GM19468 (cell line): Measurements from ENCODE around the gene PMAIP1.
"Not testable (repeated sequence)": the region's sequence is repeated elsewhere in the genome, so short reads cannot be mapped to it uniquely, and the experiment has no call there.

Source experiments
- ATAC-seq: cut with Tn5 transposase; IDR thresholded peaks from one replicate; pipeline ENCODE4 v1.9.1; 2021; ENCODE audit warnings: mild to moderate bottlenecking, moderate library complexity, moderate number of reproducible peaks; ENCODE audit not compliant: unreplicated experiment; ENCODE audit errors: extremely low read depth

The PMAIP1 gene

GRCh38 chr18:59881728-59882656 is 17.8 kb upstream of the PMAIP1 start:
- ATAC-seq = no peak

GRCh38 chr18:59884351-59884750 is 15.4 kb upstream of the PMAIP1 start:
- no peak for ATAC-seq

- peak; percentile 60 for ATAC-seq
Measured at GRCh38 chr18:59885579-59886163, 14.1 kb upstream of the PMAIP1 start.

GRCh38 chr18:59886399-59886798 is 13.4 kb upstream of the PMAIP1 start:
- ATAC-seq = not testable (repeated sequence)

- ATAC-seq = no peak
Measured at GRCh38 chr18:59892123-59892522, 7.7 kb upstream of the PMAIP1 start.

GRCh38 chr18:59893971-59894370 is 5.8 kb upstream of the PMAIP1 start:
- no peak for ATAC-seq

- ATAC-seq = no peak
Measured at GRCh38 chr18:59897321-59897954, 2.4 kb upstream of the PMAIP1 start.

GRCh38 chr18:59898093-59898492 is 1.7 kb upstream of the PMAIP1 start:
- ATAC-seq = no peak

GRCh38 chr18:59898609-59899297 is 1.0 kb upstream of the PMAIP1 start:
- no peak for ATAC-seq

GRCh38 chr18:59900222-59901128 is 679 bp downstream of the PMAIP1 start:
- peak; percentile 12 for ATAC-seq

GRCh38 chr18:59902131-59902992 is 2.6 kb downstream of the PMAIP1 start:
- no peak for ATAC-seq

- ATAC-seq = no peak
Measured at GRCh38 chr18:59902993-59903610, 3.3 kb downstream of the PMAIP1 start.

- ATAC-seq = no peak
Measured at GRCh38 chr18:59904011-59904601, 4.3 kb downstream of the PMAIP1 start.

GRCh38 chr18:59905686-59906091 is 5.9 kb downstream of the PMAIP1 start:
- ATAC-seq = no peak

GRCh38 chr18:59906203-59906602 is 6.4 kb downstream of the PMAIP1 start:
- no peak for ATAC-seq

GRCh38 chr18:59907172-59907571 is 7.4 kb downstream of the PMAIP1 start:
- ATAC-seq = no peak

- no peak for ATAC-seq
Measured at GRCh38 chr18:59907660-59908059, 7.9 kb downstream of the PMAIP1 start.

GRCh38 chr18:59908799-59909198 is 9.0 kb downstream of the PMAIP1 start:
- no peak for ATAC-seq
